ENCODE data around the gene S100A2.
A peak's percentile ranks its signal among the peaks of the same experiment; 100 is the strongest.
"Not testable (repeated sequence)": the region's sequence is repeated elsewhere in the genome, so short reads cannot be mapped to it uniquely, and the experiment has no call there.

The S100A2 gene

GRCh38 chr1:153532769-153533599, 32.7 kb downstream of the S100A2 start:
- peak; percentile 44 to 66 for DNase-seq (ENCODE audit: low read depth in 2 of 2)

DNA sequence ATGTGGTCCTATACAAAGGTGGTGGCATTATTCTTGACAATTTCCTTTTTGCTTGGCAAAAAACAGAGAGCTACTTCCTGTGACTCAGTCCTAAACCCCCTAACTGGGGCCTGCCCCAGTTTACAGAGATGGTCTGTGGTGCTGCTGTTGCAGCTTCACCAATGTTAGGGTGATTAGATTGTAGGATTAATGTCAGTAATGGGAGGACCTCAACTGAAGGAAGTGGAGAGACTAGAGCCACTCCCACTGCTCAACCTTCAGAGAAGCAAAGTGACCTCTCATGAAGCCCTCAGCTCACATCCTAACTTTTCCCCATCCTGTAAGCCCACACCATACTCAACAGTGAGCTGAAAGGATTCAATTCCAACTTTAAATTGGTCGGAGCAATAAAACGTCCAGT, 33.5 kb downstream of the S100A2 start:
- DNase-seq (ENCODE audit: low read depth in 2 of 2): no peak

- no peak for DNase-seq (ENCODE audit: low read depth in 2 of 2)
Observed at GRCh38 chr1:153531638-153532037, 34.0 kb downstream of the S100A2 start.

DNA sequence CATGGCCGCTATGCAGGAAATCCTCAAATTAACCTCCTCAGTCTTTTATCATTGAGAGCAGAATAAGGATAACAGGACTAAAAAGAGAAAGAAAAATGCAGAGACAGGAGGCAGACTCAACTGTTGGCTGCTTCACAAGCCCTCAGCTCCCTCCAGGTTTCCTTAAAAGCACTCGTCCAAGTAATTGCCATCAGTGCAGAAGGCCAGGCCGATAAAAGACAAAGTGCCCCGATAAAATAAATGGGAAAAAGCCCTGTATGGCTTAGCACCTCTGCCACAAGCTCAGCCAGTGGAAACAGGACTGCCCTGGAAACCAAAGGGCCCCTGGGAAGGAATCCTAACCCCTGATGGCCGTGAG, 38.0 kb downstream of the S100A2 start:
- no peak for DNase-seq (ENCODE audit: low read depth in 2 of 2)

GRCh38 chr1:153527023-153527682, 38.5 kb downstream of the S100A2 start:
- no peak for DNase-seq (ENCODE audit: low read depth in 2 of 2)

- DNase-seq (ENCODE audit: low read depth in 2 of 2): no peak
Observed at GRCh38 chr1:153526132-153526543, 39.5 kb downstream of the S100A2 start.

DNA sequence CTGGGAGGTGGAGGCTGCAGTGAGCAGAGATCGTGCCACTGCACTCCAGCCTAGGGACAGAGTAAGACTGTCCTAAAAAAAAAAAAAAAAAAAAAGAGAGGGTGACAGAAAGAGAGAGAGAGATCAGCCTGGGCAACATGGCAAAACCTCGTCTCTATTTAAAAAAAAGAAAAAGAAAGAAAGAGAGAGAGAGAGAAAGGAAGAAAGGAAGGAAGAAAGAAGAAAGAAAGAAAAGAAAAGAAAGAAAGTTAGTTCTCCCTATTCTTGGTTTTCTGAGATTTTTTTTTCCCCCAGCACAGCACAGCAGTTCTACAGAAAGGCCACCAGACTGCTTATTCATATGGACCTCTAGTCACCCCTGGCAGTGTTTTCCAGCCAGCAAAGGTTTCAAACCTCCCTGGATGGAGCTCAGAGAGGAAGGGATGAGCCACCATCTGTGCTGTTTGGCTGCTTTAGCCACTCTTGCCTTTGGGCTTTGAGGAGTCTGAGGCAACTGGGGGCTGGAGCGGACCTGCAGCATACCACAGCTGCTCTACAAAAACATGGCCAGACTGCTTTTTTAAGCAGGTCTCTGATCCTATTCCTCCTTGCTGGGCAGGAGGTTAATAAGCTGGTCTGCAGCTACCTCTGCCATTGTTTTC, 40.4 kb downstream of the S100A2 start:
- DNase-seq (ENCODE audit: low read depth in 2 of 2): no peak

DNA sequence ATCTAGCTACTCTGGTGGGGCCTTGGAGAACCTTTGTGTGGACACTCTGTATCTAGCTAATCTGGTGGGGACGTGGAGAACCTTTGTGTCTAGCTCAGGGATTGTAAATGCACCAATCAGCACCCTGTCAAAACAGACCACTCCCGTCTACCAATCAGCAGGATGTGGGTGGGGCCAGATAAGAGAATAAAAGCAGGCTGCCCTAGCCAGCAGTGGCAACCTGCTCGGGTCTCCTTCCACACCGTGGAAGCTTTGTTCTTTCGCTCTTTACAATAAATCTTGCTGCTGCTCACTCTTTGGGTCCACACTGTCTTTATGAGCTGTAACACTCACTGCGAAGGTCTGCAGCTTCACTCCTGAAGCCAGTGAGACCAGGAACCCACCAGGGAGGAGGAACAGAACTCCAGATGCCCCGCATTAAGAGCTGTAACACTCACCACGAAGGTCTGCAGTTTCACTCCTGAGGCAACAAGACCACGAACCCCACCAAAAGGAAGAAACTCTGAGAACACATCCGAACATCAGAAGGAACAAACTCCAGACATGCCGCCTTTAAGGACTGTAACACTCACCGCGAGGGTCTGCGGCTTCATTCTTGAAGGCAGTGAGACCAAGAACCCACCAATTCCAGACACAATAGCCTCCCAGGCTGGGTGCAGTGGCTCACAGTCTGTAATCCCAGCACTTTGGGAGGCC, 43.1 kb downstream of the S100A2 start:
- DNase-seq (ENCODE audit: low read depth in 2 of 2): not testable (repeated sequence)

DNA sequence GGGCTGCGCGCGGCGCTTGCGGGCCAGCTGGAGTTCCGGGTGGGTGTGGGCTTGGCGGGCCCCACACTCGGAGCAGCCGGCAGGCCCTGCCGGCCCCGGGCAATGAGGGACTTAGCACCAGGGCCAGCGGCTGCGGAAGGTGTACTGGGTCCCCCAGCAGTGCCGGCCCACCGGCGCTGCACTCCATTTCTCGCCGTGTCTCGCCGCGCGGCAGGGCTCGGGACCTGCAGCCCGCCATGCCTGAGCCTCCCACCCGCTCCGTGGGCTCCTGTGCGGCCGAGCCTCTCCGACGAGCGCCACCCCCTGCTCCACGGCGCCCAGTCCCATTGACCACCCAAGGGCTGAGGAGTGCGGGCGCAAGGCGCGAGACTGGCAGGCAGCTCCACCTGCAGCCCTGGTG, 43.8 kb downstream of the S100A2 start:
- DNase-seq (ENCODE audit: low read depth in 2 of 2): not testable (repeated sequence)

GRCh38 chr1:153520818-153521476, 44.7 kb downstream of the S100A2 start:
- no peak for DNase-seq (ENCODE audit: low read depth in 2 of 2)

DNA sequence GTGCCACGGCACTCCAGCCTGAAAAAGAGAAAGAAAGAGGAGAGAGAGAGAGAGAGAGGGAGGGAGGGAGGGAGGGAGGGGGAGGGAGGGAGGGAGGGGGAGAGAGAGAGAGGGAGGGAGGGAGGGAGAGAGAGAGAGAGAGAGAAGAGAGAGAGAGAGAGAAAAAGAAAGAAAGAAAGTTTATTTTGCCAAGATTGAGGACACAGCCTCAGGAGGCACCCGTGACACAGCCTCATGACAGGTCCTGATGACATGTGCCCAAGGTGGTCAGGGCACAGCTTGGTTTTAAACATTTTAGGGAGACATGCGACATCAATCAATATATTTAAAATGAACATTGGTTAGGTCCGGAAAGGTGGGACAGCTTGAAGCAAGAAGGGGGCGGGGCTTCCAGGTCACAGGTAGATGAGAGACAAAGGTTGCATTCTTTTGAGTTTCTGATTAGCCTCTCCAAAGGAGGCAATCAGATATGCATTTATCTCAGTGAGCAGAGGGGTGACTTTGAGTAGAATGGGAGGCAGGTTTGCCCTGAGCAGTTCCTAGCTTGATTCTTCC, 45.4 kb downstream of the S100A2 start:
- not testable (repeated sequence) for DNase-seq (ENCODE audit: low read depth in 2 of 2)

- DNase-seq (ENCODE audit: low read depth in 2 of 2): no peak
Observed at GRCh38 chr1:153519242-153519641, 46.4 kb downstream of the S100A2 start.

- DNase-seq (ENCODE audit: low read depth in 2 of 2): no peak
Observed at GRCh38 chr1:153515504-153516394, 49.9 kb downstream of the S100A2 start.

DNA sequence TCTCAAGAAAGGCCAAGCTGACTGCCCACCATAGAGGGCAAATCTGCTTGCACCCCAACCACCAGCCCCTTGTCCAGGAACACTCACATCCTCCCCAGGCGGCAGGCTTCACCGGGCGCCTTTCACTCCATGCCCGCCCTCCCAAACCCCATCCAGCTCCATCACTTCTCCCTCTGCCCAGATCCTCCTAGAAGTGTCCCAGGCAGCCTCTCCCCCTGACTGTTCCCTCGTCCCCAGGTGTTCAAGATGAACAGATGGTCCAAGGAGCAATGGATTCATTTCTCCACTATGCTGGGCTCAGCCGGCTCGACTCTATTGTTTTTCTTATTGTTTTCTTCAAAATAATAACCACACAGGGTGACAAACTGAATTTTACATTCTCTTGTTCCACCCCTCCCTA, 52.0 kb downstream of the S100A2 start:
- DNase-seq (ENCODE audit: low read depth in 2 of 2): no peak

DNA sequence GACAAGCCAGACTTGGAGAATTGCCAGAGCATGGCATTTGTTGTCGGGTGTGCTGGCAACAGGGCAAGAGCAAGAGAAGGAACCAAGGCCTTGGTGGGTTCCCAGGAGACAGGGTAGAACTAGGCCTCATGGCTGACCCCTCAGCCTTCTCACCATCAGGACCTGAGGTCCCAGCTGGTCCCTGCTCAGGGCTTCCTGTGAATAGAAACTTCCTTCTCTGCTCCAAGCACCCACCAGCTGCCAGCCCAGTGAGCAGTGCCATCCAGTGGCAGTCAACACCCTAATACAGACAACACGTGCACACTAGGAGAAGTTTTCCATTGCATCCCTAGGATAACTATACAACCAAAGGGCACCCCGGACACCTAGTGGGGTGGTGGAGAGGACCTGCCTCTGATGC, 52.6 kb downstream of the S100A2 start:
- DNase-seq (ENCODE audit: low read depth in 2 of 2): no peak
